Measurements from ENCODE around the gene FBN2. TPM values are rescaled to one million over a fixed set of nuclear protein-coding genes. Genes with fewer than 3 reads are reported as not detected.
A peak's percentile ranks its signal among the peaks of the same experiment; 100 is the strongest.

Gene FBN2
- total and polyA plus RNA-seq, 2 of the 4 experiments (the other 2 are of a cell fraction), result 26.7 to 69.0 TPM

GRCh38 chr5:128586848-128587247 is 48.8 kb upstream of the FBN2 start:
- no peaks in the 10 kb centered on the region for H3K9me3 ChIP-seq (ENCODE audit: control insufficient read depth, insufficient read depth, low read length)
- TF ChIP-seq BHLHE40 (IDR thresholded peaks at IDR 0.05; ENCODE audit: low read depth, low read length) (no peak), CHD1 (IDR thresholded peaks at IDR 0.05; ENCODE audit: low read depth, low read length) (no peak), RFX5 (IDR thresholded peaks at IDR 0.05; ENCODE audit: low read depth, low read length) (no peak), RCOR1 (IDR thresholded peaks at IDR 0.05; ENCODE audit: insufficient replicate concordance, low read length) (no peak), SMC3 (IDR thresholded peaks at IDR 0.05; ENCODE audit: low read depth, low read length) (no peak), MAFK (IDR thresholded peaks at IDR 0.05; ENCODE audit: low read depth, low read length) (no peak), RAD21 (IDR thresholded peaks at IDR 0.05; ENCODE audit: low read length) (no peak)
- TF ChIP-seq, protein P1, sequence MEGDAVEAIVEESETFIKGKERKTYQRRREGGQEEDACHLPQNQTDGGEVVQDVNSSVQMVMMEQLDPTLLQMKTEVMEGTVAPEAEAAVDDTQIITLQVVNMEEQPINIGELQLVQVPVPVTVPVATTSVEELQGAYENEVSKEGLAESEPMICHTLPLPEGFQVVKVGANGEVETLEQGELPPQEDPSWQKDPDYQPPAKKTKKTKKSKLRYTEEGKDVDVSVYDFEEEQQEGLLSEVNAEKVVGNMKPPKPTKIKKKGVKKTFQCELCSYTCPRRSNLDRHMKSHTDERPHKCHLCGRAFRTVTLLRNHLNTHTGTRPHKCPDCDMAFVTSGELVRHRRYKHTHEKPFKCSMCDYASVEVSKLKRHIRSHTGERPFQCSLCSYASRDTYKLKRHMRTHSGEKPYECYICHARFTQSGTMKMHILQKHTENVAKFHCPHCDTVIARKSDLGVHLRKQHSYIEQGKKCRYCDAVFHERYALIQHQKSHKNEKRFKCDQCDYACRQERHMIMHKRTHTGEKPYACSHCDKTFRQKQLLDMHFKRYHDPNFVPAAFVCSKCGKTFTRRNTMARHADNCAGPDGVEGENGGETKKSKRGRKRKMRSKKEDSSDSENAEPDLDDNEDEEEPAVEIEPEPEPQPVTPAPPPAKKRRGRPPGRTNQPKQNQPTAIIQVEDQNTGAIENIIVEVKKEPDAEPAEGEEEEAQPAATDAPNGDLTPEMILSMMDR (conservative IDR thresholded peaks at IDR 0.05; ENCODE audit: low read depth, low read length), result no peak
- DNase-seq, result peak; percentile 43
- BruUV-seq (replicated peaks), result no TSS peak
- H2AFZ ChIP-seq (replicated peaks; ENCODE audit: low read length, poor library complexity), result no peak overlapping the region
- peak overlapping the region; percentile 58; the same call in 1 of the 2 replicates for H2BK120ac ChIP-seq (ENCODE audit: low read depth, low read length)
- H3K4ac ChIP-seq (ENCODE audit: low read depth, low read length), result no peak overlapping the region
- no peak overlapping the region for H3K56ac ChIP-seq (ENCODE audit: extremely low read depth, insufficient read depth, low read length)
- no peak overlapping the region for H3K9ac ChIP-seq (ENCODE audit: low read depth, low read length)
- dilution Hi-C loops (cut with HindIII; ENCODE audit: low sequenced_read_pairs, unreplicated experiment) (no loop called here), intact Hi-C loops (cut with micrococcal nuclease) (no loop called here), in situ Hi-C loops (cut with MboI; ENCODE audit: low sequenced_read_pairs) (no loop called here)
- H3K14ac ChIP-seq (replicated peaks; ENCODE audit: low read depth, low read length), result no peak overlapping the region; the same call in 1 of the 2 replicates
- CTCF ChIA-PET, result interaction anchor here (0.6 kb wide), 1 partner anchor 28 kb away, joined by 3 read pairs; no protein-coding TSS in a partner anchor
- peaks cover 2% of the 10 kb centered on the region for H3K4me1 ChIP-seq (ENCODE audit: control insufficient read depth, insufficient read depth, low read length)
- no peaks in the 10 kb centered on the region for H3K27me3 ChIP-seq (ENCODE audit: control insufficient read depth, insufficient read depth, low read length)
- peak; percentile 88 for ATAC-seq (ENCODE audit: low read depth)
- no peak overlapping the region for H4K5ac ChIP-seq (ENCODE audit: low read depth, low read length)
- peak overlapping the region; percentile 66 for H2BK5ac ChIP-seq (ENCODE audit: low read depth, low read length, poor library complexity, severe bottlenecking)
- H3K79me1 ChIP-seq (ENCODE audit: low read depth in 1 of 2, low read length in 2 of 2), result no peaks in the 10 kb centered on the region
- H3K18ac ChIP-seq (ENCODE audit: low read depth, low read length), result no peak overlapping the region
- no peak overlapping the region for H3K4me3 ChIP-seq (ENCODE audit: insufficient read depth, low read depth, low read length)
- no peaks in the 10 kb centered on the region for H3K9me1 ChIP-seq (ENCODE audit: insufficient read depth, low read length)
- H4K20me1 ChIP-seq (ENCODE audit: insufficient read depth, low read length), result no peaks in the 10 kb centered on the region
- H4K8ac ChIP-seq (ENCODE audit: low read depth in 2 of 2, low read length in 2 of 2), result peak overlapping the region in 1 of 2 experiments; percentile 59; a peak in 1 of 4 replicates
- no peak overlapping the region for H2AK9ac ChIP-seq (replicated peaks; ENCODE audit: low read depth, low read length, poor library complexity)
- no peak overlapping the region for H3K23ac ChIP-seq (ENCODE audit: low read depth, low read length)
- no peak overlapping the region for H4K91ac ChIP-seq (ENCODE audit: insufficient read depth, low read depth, low read length)
- no peak overlapping the region for H2AK5ac ChIP-seq (ENCODE audit: low read depth, low read length)
- POLR2A ChIA-PET (ENCODE audit: unreplicated experiment), result no interaction called here
- H3K36me3 ChIP-seq (ENCODE audit: control insufficient read depth, insufficient read depth, low read length), result no peaks in the 10 kb centered on the region
- no CpG with 5 or more reads among the region's 1 CpG for WGBS, 2 experiments (ENCODE audit: extremely low coverage in 2 of 2, insufficient read length in 1 of 2)
- no peak overlapping the region for H2BK15ac ChIP-seq (ENCODE audit: low read depth, low read length)
- H2BK20ac ChIP-seq (ENCODE audit: low read depth, low read length), result no peak overlapping the region
- H3K4me2 ChIP-seq (ENCODE audit: low read depth, low read length), result no peak overlapping the region
- no peak overlapping the region for H3K27ac ChIP-seq (ENCODE audit: insufficient read depth, low read length)
